NCI-H1694 treated with DMSO at 0.1 percent for 48 hours (cell line): Measurements from ENCODE around the gene SOCS3.

Experiments used
- DNase-seq: peaks from one replicate; lab custom pipeline; 2025; lab: John Stamatoyannopoulos, UW

SOCS3 gene

DNA sequence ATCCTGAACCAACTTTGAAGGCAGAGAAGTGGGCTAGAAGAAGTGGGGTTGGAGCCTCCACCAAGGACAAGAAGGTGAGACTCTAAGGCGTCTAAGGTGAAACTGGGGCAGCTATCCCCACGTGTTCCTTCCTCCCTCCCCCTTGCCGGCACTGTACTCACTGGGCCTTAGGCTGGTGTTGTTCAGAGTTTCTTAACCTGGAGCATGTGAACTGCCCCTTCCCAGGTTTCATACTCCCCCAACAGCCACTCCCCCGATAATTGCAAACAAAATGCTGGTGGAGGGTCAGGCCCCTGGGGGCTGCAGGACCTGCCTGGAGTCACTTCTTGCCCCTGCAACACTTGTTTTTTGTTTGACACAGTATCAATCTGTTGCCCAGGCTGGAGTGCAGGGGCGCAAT, 7.3 kb upstream of the SOCS3 start:
- DNase-seq, result no peak

DNA sequence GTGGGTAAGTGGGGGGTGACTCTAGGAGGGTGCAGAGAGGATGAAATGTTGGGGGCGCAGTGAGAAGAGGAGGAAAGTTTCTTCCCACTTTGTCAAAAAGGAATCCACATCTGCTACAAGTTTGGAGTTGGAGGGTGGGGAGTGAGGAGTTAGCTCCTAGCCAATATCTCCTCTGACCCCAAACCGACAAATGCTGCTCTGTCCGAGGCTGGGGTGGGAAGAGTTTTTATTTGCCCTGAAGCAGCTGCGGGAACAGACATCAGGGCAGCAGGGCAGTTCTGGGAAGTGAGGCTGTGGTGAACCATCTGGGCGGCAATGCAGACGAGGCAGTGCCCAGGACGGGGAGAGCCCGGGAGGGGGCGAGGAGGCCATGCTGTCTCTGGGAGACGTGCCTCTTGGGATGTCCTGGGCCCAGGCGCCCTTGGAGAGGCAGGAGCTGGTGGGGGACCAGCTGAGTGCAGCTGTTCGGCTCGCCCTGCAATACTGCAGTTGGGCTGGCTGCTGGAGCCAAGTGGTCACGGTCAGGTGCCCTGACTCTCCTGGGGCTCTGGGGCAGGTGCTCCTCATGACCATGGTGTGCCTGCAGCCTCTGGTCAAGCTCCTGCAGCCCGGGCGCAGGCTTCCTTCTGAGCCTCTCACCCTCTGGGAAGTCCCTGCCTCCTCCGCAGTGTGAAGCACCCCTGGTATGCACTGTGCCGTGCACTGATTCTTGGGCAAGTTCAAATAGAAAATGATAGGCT, 6.4 kb upstream of the SOCS3 start:
- no peak for DNase-seq

DNA sequence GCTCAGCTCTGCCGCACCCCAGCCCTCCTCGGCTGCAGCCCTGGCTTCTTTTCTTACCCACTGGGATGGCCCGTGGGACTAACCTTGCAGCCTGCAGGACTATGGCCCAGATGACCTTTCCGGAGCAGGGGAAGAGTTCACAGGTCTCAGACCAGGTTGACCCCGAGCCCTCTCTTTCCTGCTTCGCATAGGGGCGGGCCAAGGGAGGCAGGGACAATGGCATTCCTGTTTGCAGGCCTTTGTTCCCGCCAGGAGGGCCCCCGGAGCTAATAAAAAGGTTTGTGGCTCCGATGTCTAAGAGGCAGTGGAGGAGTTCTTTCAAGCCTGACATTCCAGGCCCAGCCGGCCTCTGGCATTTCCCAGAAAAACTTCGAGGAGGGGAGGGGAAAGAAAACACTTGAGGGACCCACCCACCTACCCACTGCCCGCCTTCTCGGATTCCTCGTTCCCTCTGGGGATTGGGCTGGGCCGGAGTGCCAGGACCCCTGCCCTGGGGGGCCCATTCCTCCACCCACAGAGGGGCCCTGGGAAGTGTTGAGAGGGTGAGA, 5.8 kb upstream of the SOCS3 start:
- no peak for DNase-seq

GRCh38 chr17:78364436-78365281, 4.8 kb upstream of the SOCS3 start:
- DNase-seq, result no peak

- DNase-seq, result no peak
Observed at GRCh38 chr17:78362671-78363070, 2.8 kb upstream of the SOCS3 start.

DNA sequence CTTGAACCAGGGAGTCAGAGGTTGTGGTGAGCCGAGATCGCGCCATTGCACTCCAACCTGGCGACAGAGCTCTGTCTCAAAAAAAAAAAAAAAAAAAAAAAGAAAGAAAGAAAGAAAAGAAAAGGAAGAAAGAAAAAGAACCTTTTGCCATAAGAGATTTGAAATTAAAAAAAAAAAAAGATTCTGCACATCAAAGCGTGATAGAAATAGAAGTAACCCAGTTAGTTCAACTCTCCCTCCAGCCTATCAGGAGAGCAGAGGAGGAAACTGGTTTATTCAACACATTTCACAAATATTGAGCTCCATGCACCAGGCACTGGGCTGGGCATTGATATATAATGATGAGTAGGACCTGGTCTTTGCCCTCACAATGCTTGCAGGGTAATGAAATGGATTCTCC, 2.4 kb upstream of the SOCS3 start:
- no peak for DNase-seq

- no peak for DNase-seq
Observed at GRCh38 chr17:78361225-78361701, 1.4 kb upstream of the SOCS3 start.

DNA sequence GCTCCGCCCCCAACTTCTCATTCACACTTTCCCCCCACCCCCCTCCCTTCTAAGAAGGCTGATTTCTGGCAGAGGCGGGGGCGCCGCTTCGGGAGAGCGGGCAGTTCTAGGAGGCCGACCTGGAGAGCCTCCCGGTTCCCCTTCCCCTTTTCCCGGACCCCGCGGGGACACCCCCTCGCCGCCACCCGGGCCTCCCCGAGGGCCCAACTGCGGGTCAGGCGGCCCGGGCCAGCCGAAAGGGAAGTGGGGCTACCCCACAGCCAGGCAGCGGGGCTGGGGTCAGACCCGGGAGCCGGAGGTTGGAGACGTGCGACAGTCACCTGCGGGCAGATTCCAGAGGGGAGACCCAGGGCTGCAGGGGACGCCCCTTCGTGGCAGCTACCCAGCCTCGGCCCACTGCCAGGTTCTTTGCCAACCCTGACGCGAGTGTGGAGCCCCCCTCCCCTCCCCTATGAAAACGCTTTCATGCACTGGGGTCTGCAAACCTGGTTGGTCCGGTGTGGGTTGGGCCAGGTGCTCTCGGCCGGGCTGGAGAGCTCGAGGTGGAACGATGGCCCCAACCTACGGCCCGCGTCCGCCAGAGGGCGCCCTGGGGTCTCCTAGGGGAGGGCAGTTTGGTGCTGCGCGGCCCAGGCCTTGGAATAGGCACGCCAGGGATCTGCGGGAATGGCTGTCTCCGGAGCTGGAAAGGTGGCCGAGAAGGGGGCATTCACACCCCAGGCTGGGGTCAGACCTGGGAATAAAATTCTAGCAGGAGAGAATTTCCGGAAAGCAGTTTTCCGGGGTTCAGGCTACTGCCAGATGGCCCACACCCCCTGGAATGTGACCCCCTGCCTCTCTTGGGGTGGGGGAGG, 721 bp upstream of the SOCS3 start:
- peak; percentile 61 for DNase-seq

DNA sequence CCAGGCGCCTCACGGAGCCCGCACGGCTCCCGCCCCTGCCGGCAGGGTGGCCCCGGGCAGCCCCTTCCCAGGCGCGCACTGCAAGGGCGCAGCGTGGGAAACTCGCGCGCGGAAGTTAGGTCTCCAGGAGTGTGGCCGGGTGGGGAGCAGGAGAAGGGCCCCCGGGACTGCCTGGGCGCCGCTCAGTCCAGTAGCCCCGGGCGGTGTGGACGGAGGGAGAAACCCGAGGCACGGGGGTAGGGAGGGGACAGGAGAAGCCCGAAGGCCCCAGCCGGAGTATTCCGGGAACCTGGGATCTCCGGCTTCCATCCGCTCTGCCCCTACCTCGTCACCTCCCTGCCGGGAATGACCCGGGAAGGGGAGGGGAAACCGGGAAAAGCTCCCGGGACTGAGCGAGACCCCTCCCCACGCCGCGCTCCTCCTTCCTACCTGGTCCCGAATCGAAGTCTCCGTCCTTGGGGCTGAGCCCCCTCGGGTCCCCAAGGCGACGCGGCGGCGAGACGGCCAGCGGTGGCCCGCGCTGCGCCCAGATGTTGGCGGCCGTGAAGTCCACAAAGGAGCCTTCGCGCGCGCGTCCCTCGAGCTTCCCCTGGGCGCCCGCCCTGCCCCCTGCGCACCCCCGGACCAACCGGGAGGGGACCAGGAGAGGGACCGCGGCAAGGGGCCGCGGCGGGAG, 418 bp downstream of the SOCS3 start:
- DNase-seq, result no peak

- no peak for DNase-seq
Observed at GRCh38 chr17:78358538-78359320, 1.1 kb downstream of the SOCS3 start.

DNA sequence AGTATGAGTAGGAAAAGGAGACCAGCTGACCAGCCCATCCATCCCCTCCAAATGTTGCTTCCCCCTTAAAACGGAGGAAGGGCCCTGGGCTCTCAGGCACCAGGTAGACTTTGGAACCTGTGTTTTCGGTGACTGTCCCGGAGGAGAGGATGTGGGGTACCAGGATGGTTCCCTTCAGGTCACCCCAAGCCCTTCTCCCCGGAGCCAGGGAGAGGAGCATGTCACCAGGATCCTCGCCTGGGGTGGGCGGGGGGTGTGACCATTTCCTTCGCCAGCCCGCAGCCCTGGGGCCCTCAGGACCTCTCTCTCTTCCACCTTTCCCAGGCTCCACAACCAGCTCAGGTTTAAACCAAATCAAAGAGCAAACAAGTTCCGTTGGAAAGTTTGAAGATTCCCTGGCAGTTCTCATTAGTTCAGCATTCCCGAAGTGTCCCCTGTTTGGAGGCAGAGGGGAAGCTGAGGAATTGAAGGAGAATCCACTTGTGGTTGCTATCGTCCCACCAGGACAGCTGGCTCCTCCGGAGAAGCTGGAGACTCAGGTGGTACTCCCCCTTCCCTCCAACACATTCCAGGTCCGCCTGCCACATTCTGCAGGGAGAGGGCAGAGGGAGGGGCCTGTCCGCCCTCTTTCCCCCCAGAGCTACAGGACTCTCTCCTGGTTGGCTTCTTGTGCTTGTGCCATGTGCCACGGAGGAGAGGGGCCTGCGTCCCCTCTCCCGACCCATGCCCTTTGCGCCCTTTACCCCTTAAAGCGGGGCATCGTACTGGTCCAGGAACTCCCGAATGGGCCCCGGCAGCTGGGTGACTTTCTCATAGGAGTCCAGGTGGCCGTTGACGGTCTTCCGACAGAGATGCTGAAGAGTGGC, 2.0 kb downstream of the SOCS3 start:
- no peak for DNase-seq

- no peak for DNase-seq
Observed at GRCh38 chr17:78357177-78357586, 2.7 kb downstream of the SOCS3 start.

GRCh38 chr17:78356101-78356713, 3.7 kb downstream of the SOCS3 start:
- DNase-seq, result no peak

GRCh38 chr17:78355701-78356100, 4.2 kb downstream of the SOCS3 start:
- no peak for DNase-seq

GRCh38 chr17:78355045-78355641, 4.7 kb downstream of the SOCS3 start:
- DNase-seq, result no peak

DNA sequence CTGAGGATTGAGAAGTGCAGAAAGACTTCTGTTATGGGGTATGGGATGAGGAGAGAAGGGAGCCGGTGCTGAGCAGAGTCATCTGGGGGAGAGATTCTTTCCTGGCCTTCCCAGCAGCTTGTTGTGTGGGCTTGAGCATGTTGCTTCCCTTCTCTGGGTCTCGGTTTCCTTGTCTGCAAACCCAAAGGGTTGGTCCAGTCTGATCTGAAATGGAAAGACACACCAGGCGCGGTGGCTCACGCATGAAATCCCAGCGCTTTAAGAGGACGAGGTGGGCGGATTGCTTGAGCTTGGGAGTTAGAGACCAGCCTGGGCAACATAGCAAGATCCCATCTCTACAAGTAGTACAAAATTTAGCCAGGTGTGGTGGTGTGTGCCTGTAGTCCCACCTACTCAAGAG, 6.0 kb downstream of the SOCS3 start:
- DNase-seq, result no peak

DNA sequence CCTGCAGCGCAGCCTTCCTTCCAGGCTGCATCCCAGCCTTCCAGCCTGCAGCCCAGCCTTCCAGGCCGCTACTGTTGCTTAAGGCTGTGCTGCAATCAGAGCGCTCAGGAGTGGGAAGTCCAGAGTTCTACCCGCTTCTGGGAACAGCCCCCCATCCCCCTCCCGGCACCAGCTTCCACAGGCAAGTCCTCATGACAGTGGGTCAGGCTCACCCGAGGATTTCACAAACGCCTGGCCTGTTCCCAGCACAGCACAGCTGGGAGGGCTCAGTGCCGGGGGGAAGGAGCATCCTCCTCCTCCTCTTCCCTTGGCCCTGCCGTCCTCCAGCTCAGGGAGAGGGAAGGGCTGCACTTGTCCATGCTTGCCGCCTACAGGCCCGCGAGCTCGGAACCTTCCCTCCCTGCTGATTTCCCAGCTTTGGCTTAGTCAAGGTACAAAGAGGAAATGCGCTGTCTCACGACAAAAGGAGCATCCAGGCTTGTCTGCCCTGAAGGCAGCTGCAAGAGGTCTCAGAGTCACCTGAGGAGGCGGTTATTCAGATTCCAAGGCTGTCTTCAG, 8.3 kb downstream of the SOCS3 start:
- DNase-seq, result no peak

DNA sequence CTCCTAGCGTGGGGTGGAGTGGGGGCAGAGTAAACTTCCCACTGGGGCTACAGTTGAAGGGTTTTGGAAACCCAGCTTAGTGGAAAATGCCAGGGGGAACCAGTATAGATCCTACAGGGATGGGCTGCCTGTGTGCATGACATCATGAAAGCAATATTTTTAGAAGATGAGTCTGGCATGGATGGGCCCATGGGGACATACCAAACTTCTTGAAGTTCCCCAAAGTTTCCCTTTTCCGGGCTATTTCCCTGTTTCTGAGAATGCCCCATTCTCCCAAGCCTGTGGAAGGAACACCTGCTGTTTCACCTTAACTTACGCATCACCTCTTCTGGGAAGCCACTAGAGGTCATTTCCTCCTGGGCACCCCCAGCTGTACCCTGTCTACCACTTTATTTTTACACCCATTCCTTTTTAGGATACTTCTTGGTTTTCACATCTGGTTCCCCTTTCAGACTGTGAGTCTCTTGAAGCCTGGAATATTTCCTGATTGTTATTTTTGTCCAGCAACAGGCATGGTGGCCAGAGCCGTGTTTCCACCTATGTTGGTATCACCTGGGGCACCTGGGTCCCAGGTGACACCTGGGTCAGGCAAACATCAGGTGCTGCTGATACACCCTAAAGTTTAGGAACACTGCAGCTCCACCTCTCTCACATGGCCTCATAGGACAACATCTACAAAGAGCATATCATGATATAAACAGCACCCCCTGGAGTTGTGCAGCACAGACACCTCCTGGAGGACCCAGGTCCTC, 9.8 kb downstream of the SOCS3 start:
- no peak for DNase-seq
